ENCODE data around the gene RPS23. TPM values are rescaled to one million over a fixed set of nuclear protein-coding genes. Genes with fewer than 3 reads are reported as not detected.

Gene RPS23
- total RNA-seq, 1 donor from 2014 or later = 5,206 TPM

DNA sequence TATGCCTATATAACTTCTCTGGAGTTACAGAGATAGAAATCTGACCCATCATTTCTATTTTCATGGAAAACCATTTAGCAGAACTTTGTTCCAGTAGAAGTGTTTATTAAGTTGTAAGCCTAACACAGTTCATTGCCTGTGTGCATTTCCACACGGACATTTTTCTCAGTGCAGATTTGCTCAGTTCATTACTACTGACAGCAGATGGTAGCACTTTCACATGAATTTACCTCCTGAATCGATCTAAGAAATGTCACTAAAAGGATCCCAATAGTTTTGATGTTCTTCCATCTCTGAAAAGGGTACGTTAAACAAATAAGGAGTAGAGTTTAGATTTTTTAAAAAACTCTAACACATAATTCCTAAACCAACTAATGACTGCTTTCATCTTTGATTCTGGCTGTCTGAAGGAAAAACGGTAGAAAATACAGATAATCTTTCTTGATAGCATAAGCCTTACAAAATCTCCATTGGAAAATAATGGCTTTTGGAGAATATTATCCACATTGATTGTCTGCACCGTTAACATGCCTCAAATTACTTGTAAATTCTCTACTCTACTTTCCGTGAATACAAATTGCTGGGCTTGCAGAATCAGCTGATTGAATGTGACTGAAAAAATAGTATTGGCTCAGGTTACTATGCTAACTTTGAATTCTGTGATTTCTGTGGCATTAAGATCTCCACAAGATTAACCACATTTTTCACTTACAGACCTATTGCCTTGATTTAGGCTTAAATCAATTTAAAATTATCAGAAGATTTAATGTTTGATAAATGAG is 33.1 kb downstream of the RPS23 start:
- no peak for DNase-seq (ENCODE audit: low spot score)

DNA sequence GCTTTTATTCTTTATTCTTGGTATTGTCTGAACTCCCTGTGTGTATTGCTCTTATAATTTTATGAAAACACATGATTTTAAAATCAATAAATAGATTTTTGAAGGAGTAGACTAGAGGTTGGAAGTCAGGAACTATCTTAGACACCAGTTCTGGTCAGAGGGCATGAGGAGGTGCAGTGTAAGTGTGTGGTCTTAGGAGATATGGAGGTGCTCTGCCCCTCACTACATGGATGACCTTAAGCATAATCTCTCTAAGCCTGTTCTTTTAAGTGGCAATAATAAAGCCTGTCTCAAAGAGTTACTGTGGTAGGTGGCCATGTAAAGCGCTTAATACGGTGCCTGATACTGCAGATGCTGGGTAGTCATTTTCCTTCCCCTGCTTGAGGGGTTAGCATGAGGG is 34.0 kb downstream of the RPS23 start:
- DNase-seq (ENCODE audit: low spot score) = no peak

DNA sequence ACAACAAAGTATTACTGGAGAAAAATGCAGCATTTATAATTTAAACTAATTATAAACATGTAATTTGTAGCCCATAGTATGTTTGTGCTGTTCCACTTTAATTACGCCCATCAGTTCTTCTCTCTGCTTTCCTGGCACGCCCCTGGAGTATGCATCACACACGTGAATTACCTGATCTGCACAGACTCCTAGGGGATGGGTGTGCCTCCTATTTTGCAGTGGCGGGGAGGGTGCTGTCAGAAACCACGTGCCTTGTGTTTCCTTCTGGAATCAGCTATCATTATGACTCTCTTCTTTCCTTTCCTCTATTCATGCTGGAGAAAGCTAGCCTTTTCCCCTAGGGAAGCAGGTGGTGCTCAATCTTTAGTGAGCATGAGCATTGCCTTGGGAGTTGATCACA is 43.3 kb downstream of the RPS23 start:
- DNase-seq (ENCODE audit: low spot score) = no peak

DNA sequence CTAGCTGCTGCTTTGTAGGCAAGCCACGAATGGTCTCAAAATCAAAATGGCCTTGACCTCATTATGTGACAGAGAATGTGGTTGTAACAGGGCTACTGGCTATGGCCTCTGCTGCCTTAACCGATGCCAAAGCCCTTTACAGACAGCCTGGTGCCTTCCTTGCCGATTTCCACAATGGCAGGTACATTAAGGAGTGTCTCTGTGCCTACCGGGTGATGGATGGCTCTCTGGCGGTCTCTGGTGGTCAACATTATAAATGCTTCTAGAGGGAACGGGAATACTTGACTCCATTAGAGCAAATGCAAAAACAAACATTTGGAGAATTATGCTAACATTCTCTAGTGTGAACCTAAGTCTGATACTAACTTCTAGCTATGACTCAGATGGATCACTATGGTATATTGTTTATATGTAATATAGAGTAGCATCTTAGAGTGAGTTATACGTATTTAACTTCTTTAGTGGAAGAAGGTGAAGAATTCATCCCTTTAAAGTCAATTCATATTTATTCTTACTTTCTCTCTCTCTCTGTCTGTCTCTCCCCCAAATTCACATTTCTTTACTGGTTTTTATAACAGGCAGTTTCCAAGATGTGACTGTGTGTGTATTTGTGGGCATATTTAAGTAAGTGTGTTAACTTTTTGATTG is 52.5 kb downstream of the RPS23 start:
- peak; percentile 70 for DNase-seq (ENCODE audit: low spot score)
